Endodermal cell (in vitro differentiated cells): ENCODE data around the gene SYT3. TPM values are rescaled to one million over a fixed set of nuclear protein-coding genes. Genes with fewer than 3 reads are reported as not detected.

ENCODE experiments used
- DNase-seq: peaks from one replicate; pipeline ENCODE4 v3.0.0-alpha.2; 2017
- H3K27ac ChIP-seq: 2 replicates; pipeline ENCODE4 v1.5.1; 2013; ENCODE audit warnings: mild to moderate bottlenecking, low read depth, low read length, moderate library complexity
- H3K27me3 ChIP-seq: 2 replicates; pipeline ENCODE4 v1.6.1; 2013; ENCODE audit warnings: mild to moderate bottlenecking, low read length, moderate library complexity; ENCODE audit not compliant: insufficient read depth, control insufficient read depth, poor library complexity, severe bottlenecking
- H3K36me3 ChIP-seq: 2 replicates; pipeline ENCODE4 v1.7.0; 2013; ENCODE audit warnings: mild to moderate bottlenecking, low read length, moderate library complexity; ENCODE audit not compliant: control insufficient read depth, insufficient read depth
- H3K4me1 ChIP-seq: one replicate; pipeline ENCODE4 v1.7.0; 2013; ENCODE audit warnings: low read length; ENCODE audit not compliant: control insufficient read depth, insufficient read depth
- H3K4me3 ChIP-seq: 2 replicates; pipeline ENCODE4 v1.5.1; 2013; ENCODE audit warnings: mild to moderate bottlenecking, low read length, moderate library complexity
- H3K9ac ChIP-seq: 2 replicates; pipeline ENCODE4 v1.6.1; 2013; ENCODE audit warnings: mild to moderate bottlenecking, low read length, moderate library complexity; ENCODE audit not compliant: poor library complexity, severe bottlenecking; ENCODE audit errors: extremely low read depth
- H3K9me3 ChIP-seq: 2 replicates; pipeline ENCODE4 v1.6.1; 2013; ENCODE audit warnings: mild to moderate bottlenecking, low read length, moderate library complexity; ENCODE audit not compliant: control insufficient read depth
- H3K27ac Mint-ChIP-seq: 2 replicates; pipeline ENCODE4 v1.8.0; 2020; ENCODE audit warnings: mixed read lengths
- H3K27me3 Mint-ChIP-seq: 2 replicates; pipeline ENCODE4 v1.8.0; 2021; ENCODE audit warnings: mild to moderate bottlenecking, mixed read lengths; ENCODE audit not compliant: insufficient read depth
- H3K36me3 Mint-ChIP-seq: 2 replicates; pipeline ENCODE4 v1.8.0; 2020; ENCODE audit warnings: low read depth, mixed read lengths
- H3K4me1 Mint-ChIP-seq: 2 replicates; pipeline ENCODE4 v1.8.0; 2020; ENCODE audit warnings: mixed read lengths
- H3K4me3 Mint-ChIP-seq: 2 replicates; pipeline ENCODE4 v1.8.0; 2020; ENCODE audit warnings: mild to moderate bottlenecking, moderate library complexity, mixed read lengths
- H3K9me3 Mint-ChIP-seq: 2 replicates; pipeline ENCODE4 v1.8.0; 2020; ENCODE audit warnings: mild to moderate bottlenecking, mixed read lengths
- WGBS, 2 experiments: methylation state at CpG; one replicate each; pipeline versions ENCODE4 v1.1.5 to v1.1.7; 2013; ENCODE audit warnings: missing lambda C conversion rate in 2 of 2, mixed read lengths in 1 of 2; ENCODE audit not compliant: insufficient coverage in 1 of 2, insufficient read length in 1 of 2; 5-methylcytosine and 5-hydroxymethylcytosine counted together
- total RNA-seq, 2 donors: library from RNA; stranded (reverse); fragmentation: NEBNext Ultra II Directional in 1 of 2; extraction: Animal tissue kit (Norgen Biotek cat#: 25700) in 1 of 2; gene quantifications; 2 replicates in 1 of 2; 3 replicates in 1 of 2; pipeline ENCODE4 v1.2.1, GENCODE V29; 2021
- TF ChIP-seq, protein P1 (sequence below): fragments of 200-600 bp; sonication (generic); conservative IDR thresholded peaks from 2 replicates; pipeline ENCODE4 v1.5.0; 2021; ENCODE audit warnings: antibody characterized with exemption, mild to moderate bottlenecking

Gene SYT3
- total RNA-seq, 2 donors from 2014 or later, result 1.7 to 1.9 TPM

DNA sequence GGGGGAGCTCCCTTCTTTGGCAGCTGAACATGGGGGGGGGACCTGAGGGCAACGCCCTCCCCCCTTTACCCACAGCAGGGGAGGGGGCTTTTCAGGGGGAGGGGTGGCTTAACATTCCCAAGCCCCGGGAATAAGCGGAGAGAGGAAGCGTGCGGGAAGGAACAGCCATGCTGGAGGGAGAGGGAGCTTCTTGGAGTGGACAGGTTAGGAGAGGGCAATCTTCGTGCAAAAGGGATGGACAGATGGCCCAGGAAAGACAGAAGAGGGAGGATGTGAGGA, 20.3 kb upstream of the SYT3 start:
- 64% methylated on average over 5 of the region's 6 CpGs; no CpG with 5 or more reads in 1 of the 2 experiments for WGBS, 2 experiments
- Histone ChIP-seq H3K9me3 (peaks cover 14% of the 10 kb centered on the region), H3K27me3 (no peaks in the 10 kb centered on the region), H3K27ac (no peak overlapping the region), H3K36me3 (no peaks in the 10 kb centered on the region), H3K4me1 (no peaks in the 10 kb centered on the region), H3K4me3 (no peak overlapping the region), H3K9ac (no peak overlapping the region)
- Mint-ChIP-seq H3K36me3 (no peaks in the 10 kb centered on the region), H3K27ac (no peak overlapping the region), H3K9me3 (peaks cover 3% of the 10 kb centered on the region), H3K4me3 (peak overlapping the region; percentile 82), H3K27me3 (peaks cover 73% of the 10 kb centered on the region), H3K4me1 (peaks cover 4% of the 10 kb centered on the region)
- TF ChIP-seq, protein P1, sequence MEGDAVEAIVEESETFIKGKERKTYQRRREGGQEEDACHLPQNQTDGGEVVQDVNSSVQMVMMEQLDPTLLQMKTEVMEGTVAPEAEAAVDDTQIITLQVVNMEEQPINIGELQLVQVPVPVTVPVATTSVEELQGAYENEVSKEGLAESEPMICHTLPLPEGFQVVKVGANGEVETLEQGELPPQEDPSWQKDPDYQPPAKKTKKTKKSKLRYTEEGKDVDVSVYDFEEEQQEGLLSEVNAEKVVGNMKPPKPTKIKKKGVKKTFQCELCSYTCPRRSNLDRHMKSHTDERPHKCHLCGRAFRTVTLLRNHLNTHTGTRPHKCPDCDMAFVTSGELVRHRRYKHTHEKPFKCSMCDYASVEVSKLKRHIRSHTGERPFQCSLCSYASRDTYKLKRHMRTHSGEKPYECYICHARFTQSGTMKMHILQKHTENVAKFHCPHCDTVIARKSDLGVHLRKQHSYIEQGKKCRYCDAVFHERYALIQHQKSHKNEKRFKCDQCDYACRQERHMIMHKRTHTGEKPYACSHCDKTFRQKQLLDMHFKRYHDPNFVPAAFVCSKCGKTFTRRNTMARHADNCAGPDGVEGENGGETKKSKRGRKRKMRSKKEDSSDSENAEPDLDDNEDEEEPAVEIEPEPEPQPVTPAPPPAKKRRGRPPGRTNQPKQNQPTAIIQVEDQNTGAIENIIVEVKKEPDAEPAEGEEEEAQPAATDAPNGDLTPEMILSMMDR, result no peak
- DNase-seq, result no peak

DNA sequence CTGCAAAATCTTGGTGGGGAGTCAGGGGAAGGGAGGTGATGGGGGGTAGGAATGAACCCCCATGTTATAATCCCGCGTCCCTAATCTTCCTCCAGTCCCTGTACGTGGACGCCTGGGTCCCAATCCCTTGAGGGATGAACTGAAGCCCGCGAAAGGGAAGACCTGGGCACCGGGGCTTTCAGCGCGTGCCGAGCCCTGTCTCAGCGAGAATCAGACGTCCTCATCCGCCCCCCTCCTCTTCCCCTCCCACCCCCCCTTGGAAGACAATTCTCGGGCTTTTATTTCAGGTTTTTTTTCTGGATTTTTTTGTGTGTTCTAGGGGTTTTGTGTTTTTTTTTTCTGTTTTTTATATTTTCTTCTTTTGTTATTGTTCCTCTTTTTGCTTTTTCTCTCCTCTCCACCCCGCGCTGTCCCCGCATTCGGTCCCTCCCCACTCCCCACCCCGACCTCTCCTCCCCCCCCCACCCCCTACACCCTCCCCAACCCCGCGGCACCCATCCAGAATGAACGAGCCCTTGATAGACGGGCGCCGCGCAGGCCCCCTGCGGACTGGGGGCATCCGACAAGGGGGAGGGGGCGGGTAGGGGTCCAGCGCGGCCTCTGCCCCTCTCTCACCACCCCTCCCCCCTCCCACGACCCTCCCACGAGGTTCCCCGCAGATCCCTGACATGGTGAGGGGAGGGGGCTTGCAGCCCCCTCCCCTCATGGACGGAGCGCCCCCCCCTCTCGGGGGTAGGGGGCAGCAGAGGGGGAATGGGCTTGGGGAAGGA, 19.8 kb upstream of the SYT3 start:
- H3K9me3 Mint-ChIP-seq, result peaks cover 8% of the 10 kb centered on the region
- DNase-seq, result no peak
- Histone ChIP-seq H3K4me3 (peak overlapping the region; percentile 75), H3K9me3 (peaks cover 18% of the 10 kb centered on the region), H3K27ac (no peak overlapping the region), H3K27me3 (no peaks in the 10 kb centered on the region), H3K9ac (peak overlapping the region; percentile 25), H3K36me3 (no peaks in the 10 kb centered on the region), H3K4me1 (no peaks in the 10 kb centered on the region)
- H3K4me1 Mint-ChIP-seq, result peaks cover 4% of the 10 kb centered on the region
- TF ChIP-seq, protein P1, result no peak
- no peak overlapping the region for H3K27ac Mint-ChIP-seq
- H3K4me3 Mint-ChIP-seq, result peak overlapping the region; percentile 82
- no peaks in the 10 kb centered on the region for H3K36me3 Mint-ChIP-seq
- peaks cover 73% of the 10 kb centered on the region for H3K27me3 Mint-ChIP-seq
- WGBS, 2 experiments, result 52 to 60% methylated on average over 1 to 16 of the region's 37 CpGs

GRCh38 chr19:50658441-50659317, 19.0 kb upstream of the SYT3 start:
- H3K9me3 Mint-ChIP-seq, result peaks cover 8% of the 10 kb centered on the region

More at GRCh38 chr19:50658441-50659317, 19.0 kb upstream of the SYT3 start:
- peak overlapping the region; percentile 82 for H3K4me3 Mint-ChIP-seq
- Histone ChIP-seq H3K9me3 (peaks cover 18% of the 10 kb centered on the region), H3K36me3 (no peaks in the 10 kb centered on the region), H3K4me1 (no peaks in the 10 kb centered on the region), H3K9ac (peak overlapping the region; percentile 80), H3K27me3 (no peaks in the 10 kb centered on the region), H3K4me3 (peak overlapping the region; percentile 88), H3K27ac (peak overlapping the region; percentile 90)
- DNase-seq, result peak; percentile 97
- TF ChIP-seq, protein P1, result no peak
- H3K27ac Mint-ChIP-seq, result peak overlapping the region; percentile 99
- peaks cover 71% of the 10 kb centered on the region for H3K27me3 Mint-ChIP-seq
- WGBS, 2 experiments, result 49 to 54% methylated on average over 29 to 67 of the region's 67 CpGs
- peaks cover 4% of the 10 kb centered on the region for H3K4me1 Mint-ChIP-seq
- no peaks in the 10 kb centered on the region for H3K36me3 Mint-ChIP-seq
